HK-2 (cell line): ENCODE results near the gene F5.

Source experiments
- DNase-seq: peaks from one replicate; pipeline ENCODE4 v3.0.0-alpha.2; 2018; ENCODE audit not compliant: unreplicated experiment

Gene F5

DNA sequence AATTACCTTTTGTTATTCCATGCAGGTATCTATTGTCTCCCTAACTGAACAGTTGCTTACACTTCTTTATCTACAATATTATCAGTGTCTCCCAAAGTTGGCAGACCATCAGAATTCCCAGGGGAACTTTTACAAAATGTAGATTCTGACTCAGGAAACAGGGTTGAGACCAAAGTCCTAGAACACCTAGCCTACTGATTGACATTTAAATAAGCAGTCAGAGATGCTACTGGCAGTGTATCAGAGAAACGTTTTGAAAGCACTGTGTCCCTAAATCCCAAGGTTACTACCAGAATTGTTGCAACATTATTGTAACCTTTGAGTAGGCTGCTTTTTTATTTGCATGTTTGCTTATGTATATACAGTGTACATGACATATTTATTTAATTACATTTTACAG lies 1.8 kb upstream of the F5 start:
- no peak for DNase-seq

DNA sequence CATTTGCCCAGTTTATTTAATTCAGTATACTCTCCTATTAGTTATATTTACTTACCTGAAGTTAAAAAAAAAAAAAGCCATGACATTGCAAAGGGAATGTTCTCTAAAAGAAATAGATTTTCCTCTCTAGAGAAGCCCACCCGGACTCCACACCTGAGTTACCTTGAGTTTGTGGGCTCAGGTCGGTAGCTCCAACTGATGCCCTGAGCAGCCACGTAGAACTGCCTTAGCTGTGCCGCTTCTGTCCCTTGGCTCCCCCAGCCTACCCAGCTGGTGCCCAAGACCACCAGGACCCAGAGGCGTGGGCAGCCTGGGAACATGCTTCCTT lies 250 bp downstream of the F5 start:
- DNase-seq = no peak

DNA sequence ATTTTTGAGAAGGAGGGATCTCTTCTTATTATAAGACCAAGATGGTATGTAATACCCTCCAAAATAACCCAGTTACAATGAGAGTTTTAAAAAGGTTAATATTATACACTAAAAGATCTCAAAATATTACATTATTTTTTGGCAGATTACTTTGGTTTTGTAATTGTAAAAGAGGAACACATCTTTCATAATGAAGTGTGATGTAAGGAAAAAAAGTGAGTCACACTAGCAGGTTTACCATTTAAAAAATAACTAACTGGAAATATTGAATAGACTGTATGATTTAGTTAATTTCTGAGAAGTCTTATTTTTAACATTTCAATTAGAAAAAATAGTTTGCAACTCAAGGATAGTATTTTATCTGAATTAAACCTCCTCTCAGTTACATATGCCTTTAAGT lies 1.1 kb downstream of the F5 start:
- no peak for DNase-seq

DNA sequence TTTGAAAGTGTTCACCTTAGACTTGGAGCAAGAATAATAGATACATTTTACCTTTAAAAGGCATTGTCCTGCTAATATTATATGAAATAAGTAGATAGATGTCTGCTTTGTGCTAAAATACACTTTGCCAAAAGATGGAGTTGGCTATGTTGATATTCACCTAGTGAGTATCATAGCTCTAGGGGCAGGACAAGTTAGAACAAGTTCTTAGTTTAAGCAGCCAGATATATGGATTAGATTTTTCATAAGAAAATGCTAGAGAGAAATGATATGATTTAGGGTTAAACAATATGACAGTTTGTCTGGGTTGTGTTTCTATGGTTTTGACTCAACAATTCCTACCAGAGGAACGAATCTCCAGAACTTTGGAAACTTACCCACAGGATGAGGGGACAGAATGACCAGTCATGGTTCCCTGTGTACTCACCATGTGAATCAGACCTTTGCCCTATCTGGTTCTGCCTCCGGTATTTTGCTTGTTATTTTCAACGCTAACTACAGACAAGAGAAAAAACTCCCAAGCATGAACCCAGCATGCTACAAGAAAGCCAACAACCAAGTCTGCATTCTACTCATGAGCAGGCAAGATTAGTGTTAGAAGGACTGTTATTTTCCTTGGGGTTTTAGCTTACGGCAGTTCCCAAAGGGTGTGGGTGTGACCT lies 1.7 kb downstream of the F5 start:
- DNase-seq = no peak

DNA sequence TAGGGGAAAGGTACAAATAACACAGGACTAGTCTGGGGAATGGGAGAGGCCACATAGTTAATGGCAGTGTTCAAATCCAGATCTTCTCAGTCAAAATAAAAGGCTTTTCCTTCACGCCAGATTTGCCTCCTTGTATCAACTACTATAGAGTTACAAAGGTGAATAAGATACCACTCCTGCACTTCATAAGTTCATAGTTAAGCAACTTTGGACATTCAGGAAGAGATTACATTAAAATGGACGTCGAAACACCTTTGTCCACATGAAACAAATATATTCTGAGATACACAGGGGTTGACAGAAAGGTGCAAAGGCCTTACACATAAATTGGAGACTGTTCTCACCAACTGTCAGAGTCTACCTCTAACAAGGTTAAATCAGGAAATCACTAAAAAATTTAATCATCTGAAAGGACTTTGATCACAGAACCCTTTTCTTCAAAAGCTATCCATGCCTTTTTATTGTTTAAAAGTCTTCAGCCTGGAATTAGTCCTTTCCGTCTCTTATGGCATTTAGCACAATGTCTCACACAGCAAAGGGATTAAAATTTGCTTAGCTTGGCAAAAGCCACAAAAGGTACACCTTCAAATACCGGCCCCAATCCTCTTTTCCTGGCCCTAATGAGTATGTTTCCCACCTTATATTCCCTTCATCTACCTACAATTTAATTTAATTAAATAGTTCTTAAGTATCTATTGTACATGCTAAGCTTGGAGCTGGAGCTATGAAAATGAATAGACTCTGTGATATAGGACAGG lies 8.1 kb downstream of the F5 start:
- DNase-seq = no peak

DNA sequence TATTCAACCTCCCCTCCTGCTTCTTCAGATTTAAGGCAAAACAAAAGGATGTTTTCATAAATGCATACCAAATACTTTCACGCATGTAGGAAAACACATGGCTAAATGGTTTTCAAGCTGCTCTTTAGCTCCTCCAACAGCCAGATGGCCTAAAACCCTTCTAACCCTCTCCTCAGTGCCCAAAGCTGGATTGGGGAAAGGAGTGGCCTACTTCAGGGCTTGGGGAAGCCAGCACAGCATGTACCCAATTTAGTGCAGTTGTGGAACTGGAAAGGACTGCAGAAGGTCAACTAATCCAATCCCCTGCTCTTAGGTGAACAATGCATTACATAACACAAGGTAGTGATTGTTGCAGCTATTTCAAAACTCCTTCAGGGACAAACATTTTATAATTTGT lies 9.3 kb downstream of the F5 start:
- DNase-seq = no peak

DNA sequence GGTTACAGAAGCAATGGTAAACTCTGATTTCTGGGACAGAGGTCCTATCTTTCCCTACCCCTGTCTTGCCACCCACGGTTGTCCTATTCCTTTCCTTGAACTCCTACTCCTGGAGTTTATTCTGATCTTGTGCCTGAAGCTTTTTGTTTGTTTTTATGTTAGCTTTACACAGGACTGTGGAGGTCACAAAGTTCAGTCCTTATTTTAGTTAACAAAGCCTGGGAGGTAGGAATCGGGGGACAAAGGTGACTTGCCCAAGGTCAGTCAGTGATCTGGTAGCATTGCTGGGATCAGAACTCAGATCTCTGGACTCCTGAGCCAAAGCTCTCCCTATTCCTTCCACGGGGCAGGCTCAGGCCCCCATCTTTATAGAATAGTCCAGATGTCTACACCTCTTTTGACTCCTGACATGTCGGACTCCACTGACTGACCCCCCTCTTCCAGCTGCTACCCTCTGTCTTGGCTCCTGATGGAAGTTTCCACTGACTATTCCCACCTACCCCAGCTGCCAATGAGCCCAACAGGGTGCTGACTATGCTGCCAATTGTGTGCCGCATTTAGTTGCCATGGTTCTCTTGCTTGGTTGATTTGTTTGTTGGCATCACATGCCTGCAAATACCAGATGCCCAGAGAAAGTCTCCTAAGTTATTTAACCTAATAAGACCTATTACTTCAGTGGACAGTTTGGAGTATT lies 9.9 kb downstream of the F5 start:
- DNase-seq = no peak

DNA sequence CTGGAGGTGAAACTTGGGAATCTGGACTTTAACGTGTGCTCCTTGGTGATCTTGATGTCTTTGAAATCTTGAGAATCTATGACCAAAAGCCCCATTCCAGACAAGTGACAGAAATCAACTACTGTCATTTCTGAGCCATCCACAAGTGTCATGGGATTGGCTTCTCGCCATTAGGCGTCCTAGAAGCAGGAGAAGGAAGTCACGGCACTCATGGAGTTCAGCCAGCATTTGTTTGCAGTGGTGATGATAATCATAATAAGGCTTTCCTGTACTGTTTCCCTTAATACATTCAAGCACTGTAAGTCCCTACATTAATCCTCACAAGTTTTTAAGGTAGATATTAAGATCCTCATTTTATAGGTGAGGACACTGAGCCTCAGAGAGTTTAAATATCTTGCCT lies 11.9 kb downstream of the F5 start:
- no peak for DNase-seq

DNA sequence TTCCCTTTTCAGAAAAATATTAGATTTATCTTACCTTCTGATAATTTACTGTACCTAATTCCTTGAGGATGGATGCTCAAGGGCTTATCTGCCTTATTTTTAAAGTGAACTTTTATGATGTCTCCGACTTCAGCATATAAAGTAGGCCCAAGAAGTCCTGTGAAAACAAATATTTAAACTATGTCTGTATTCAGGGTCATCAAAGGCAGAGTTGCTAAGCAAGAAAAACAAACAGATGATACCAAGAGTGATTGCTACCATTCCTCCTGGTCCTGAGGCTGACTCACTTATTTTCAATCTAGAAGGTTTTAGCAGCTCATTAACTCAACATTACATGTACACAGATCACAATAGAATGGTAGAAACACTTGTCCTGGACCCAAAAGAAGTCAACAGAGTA lies 14.1 kb downstream of the F5 start:
- no peak for DNase-seq

DNA sequence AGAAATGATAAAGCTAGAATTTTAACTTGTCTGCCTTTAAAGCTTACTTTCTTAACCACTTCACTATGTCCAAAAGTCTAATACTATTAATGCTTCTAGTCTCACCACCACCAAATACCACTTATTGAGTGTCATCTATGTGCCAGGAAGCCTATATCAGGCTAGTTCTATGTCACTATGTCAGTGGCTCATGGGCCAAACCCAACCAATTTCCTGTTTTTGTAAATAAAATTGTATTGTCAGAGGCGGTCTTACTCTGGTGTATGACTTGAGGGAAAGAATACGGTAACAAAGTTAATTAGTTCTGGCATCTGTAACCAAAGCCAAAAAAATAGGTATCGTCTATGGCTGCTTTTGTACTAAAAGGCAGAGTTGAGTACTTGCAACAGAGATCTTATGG lies 14.8 kb downstream of the F5 start:
- no peak for DNase-seq

DNA sequence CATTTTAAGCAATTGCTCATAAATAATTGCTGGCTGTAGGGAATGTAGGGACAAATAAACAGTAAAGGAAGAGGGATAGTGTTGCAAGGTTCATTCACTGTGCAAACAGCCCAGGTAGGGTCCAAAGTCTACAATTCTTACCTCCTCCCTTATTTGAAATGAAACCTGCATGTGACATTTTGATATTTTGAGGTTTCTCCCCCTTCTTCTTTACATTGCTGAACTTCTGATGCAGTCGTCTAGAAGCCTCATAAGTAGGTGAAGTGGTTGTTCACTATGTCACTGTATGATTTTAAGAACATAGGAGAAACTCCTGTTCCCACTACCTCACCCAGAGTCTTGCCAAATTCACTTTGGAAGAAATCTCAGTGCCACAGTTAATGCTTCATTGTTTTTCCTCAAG lies 16.1 kb downstream of the F5 start:
- DNase-seq = no peak

DNA sequence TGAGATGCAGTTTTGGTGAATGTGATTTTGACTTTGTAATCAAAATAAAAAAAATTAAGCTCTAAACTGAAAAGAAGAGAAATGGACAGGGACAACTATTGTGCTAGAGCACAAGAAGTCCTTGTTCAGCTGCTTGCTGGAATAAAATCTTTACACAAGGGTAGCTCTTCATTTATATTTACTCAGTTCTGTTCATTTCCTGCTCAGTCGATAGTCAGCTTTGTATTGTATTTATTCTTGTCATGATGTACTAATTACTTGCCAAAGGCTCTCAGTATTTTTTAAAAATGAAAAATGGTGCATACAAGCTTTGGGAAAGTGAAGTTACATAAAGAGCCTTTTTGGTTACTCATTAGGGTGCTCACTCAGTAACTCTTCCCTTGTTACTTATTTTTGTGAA lies 17.8 kb downstream of the F5 start:
- DNase-seq = no peak

DNA sequence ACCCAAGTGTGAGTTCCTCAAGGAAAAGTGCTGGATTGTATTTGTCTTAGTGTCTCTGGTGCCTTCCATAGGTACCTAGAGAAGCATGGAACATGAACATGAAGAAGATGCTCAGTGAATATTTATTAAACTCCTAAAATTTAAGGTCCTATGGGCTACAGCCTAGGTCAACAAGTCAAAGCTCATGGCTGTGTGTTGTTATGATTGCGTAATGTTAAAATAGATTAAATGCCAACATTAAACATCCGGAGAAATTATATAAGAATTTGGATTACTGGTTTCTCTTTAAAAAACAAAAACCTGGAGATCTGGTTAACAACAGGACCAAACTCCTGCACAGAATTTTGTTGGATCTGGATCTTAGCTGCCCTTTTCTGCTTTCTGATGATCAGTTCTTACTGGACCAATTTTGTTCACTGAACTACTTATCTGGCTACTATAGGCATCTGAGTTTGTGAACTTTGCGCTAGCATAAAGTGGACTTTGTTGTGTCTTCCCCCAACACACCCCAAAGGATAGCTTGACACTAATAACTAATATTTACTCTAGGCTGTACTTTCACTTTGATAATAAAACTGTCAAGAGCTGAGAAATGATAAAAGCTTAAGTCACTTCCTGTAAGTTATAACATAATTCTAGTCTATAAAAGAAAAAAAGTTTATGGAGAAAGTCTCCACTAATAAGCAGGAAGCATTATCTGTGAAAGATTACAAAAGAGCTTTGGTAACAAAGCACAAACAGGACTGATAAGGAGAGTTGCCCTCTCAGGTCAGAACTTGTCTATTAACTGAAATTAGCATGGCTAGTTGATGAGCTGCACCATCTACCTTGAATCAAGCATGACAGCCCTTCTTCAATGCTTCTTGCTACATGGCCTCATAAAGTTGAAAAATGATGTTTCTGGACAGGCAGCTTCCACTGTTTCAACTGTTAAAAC lies 20.7 kb downstream of the F5 start:
- no peak for DNase-seq

DNA sequence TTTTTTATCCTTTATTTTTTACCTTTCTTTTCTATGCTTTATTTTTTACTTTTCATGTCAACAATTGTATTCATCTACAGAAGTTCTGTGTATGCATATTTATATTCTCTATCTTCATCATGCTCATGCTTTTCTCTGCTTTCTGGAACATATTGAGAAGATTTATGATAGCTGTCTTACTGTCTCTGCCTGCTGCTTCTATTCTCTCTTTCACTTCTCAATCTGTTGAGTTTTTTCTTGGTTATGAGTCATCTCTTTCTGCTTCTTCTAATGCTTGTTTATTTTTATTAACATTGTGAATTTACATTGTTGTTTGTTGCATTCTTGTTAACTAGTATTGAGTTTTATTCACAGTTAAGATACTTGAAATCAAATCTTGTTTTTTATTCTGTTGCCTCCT lies 22.6 kb downstream of the F5 start:
- no peak for DNase-seq

DNA sequence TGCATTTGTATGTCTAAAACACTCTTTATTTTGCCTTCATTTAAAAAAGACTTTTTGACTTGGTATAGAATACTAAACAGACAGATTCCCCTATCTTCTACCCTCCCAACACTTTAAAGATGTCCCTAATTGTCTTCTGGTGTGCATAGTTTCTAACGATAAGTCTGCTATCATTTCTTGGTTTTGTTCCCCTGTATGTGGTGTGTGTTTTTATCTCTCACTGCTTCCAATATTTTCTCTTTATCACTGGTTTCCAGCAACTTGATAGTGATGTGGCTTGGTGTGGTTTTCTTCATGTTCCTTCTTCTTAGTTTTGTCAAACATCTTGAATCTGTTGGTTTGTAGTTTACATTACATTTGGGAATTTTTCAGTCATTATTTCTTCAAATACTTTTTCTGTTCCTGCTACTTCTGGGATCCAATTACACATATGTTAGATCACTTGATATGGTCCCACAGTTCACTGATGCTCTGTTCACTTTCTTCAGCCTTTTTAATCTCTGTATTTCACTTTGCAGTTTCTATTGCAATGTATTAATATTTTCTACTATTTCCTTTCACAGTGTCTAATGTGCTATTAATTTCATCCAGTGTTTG lies 23.2 kb downstream of the F5 start:
- no peak for DNase-seq

DNA sequence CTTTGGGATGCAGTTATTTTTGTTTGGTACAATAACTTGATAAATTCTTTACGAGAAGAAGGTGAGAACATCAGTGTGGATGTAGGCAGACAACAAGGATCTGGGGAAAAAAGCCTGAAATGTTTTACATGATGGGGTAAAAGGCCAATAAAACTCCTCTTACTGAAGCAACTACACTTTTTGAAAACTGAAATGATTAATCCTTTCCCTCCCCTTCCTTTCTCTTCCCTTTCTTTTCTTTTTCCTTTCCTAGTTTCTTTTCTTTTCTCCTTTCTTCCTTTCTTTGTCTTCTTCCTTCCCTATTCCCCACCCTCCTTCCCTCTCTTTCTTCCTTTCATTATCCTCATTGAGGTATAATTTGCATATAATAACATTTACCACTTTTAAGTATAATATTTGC lies 24.6 kb downstream of the F5 start:
- DNase-seq = no peak

DNA sequence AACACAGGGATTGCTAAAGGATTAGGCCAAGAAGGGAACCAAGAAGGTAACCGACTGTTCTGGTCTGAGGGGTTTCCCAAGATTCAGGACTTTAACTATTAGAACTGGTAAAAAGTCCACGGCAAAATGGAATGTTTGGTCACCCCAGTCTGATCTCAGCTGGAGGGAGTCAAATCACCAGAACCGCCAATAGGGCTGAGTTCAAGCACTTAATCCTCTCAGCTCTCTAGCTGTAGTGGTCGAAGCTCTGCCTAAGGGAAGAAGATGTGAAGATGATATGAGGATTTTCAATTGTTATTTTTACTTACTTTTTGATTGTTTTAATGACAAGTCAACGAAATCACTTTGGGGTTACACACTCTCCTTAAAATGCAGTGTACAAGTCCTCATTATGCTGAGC lies 29.1 kb downstream of the F5 start:
- no peak for DNase-seq

DNA sequence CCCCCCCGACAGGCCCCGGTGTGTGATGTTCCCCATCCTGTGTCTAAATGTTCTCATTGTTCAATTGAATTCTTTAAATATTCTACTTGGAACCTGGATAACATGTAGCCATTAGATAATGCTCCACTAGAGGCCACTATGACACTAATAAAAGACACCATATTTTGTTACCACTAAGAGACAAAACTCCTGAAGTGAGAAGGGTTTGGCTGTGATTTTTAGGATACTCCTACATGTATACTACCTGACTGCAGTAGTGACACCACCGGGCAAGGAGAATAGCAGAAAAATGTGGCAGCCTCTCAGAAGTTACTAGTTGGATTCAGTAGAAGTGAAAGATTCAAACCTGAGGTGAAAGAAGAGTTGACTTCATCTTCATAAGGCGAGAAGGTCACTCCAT lies 36.0 kb downstream of the F5 start:
- no peak for DNase-seq

DNA sequence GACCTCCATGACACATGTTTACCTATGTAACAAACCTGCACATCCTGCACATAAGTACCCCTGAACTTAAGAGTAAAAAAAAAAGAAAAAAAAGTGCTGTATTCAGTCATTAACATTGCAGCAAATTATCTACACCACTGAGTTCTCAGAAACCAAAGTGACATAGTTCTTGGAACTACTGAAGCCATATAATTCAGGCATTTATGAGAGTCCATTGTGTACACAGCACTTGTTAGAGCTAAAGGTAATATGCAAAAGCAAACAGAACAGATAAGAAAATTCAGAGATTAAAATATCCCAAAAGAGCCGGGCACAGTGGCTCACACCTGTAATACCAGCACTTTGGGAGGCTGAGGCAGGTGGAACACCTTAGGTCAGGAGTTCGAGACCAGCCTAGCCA lies 38.0 kb downstream of the F5 start:
- no peak for DNase-seq

DNA sequence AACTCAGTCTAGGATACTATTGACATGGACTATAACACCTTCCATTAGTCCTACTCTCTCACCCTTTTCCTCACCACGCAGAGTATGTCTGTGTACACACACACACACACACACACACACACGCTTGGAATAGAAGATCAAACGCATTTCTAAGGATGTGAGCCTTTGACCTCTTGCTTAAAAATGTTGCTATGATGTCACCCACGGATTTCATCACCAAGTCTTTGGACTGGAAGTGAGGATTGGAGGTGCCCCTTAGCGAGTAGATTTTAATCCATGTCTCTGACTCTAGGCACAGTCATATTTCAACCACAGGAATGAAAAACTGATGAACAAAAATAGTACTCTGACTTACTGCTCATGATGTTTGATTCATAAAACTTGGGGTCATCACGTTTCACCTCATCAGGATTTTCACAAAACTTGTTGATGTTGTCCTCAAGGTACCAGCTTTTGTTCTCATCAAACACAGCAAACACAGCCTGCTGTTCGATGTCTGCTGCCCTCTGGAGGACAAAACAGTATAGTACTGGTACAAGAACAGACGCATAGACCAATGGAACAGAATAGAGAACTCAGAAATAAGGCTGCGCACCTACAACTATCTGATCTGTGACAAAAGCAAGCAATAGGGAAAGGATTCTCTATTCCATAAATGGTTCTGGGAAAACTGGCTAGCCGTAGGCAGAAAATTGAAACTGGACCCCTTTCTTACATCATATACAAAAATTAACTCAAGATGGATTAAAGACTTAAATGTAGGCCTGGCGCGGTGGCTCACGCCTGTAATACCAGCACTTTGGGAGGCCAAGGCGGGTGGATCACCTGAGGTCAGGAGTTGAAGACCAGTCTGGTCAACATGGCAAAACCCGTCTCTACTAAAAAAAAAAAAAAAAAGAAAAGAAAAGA lies 39.9 kb downstream of the F5 start:
- peak; percentile 24 for DNase-seq

DNA sequence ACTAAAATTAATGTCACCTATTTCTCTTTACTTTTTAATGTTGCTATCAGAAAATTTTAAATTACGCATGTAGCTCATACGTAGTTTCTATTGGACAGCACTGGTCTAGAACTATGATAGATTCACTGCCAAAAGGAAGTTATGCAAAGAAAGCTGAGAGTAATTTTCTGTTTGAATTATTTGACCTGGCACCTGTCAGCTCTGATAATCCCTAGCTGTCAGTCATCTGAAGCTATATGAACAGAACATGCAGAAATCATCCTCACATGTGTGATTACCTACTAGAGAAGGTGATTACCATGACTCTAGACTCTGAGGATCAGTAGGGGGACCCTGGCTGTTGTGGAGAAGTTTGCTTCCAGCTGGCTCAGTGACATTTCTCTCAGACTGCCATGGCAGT lies 40.8 kb downstream of the F5 start:
- no peak for DNase-seq
